Measurements from ENCODE around the gene CRISP3. TPM values are rescaled to one million over a fixed set of nuclear protein-coding genes. Genes with fewer than 3 reads are reported as not detected.

The CRISP3 gene
- total RNA-seq, 1 donor: not detected

- no peaks in the 10 kb centered on the region for H4K20me1 ChIP-seq (ENCODE audit: insufficient read depth, low read length)
- H3K4me2 ChIP-seq (ENCODE audit: insufficient read depth, low read length): no peak overlapping the region
- no peak for DNase-seq (ENCODE audit: insufficient read length, low spot score, missing footprints)
- no peak overlapping the region for H2AFZ ChIP-seq (ENCODE audit: low read length)
- H3K4me3 ChIP-seq (ENCODE audit: insufficient read depth, low read length): no peak overlapping the region
- no peaks in the 10 kb centered on the region for H3K9me3 ChIP-seq (ENCODE audit: low read depth, low read length)
- no peak for TF ChIP-seq CTCF (IDR thresholded peaks at IDR 0.05; ENCODE audit: extremely low read depth, low read depth, low read length)
- no peaks in the 10 kb centered on the region for H3K79me2 ChIP-seq (ENCODE audit: insufficient read depth, low read length)
- no peaks in the 10 kb centered on the region for H3K27me3 ChIP-seq (ENCODE audit: insufficient read depth, low read length)
- H3K36me3 ChIP-seq (ENCODE audit: insufficient read depth, low read length): no peaks in the 10 kb centered on the region
- H3K27ac ChIP-seq (ENCODE audit: low read depth, low read length): no peak overlapping the region
- H3K4me1 ChIP-seq (ENCODE audit: insufficient read depth, low read length): no peaks in the 10 kb centered on the region
Observed at GRCh38 chr6:49739423-49739822, 4.8 kb downstream of the CRISP3 start.

- no peaks in the 10 kb centered on the region for H3K9me3 ChIP-seq (ENCODE audit: low read depth, low read length)
- no peaks in the 10 kb centered on the region for H3K36me3 ChIP-seq (ENCODE audit: insufficient read depth, low read length)
- H3K79me2 ChIP-seq (ENCODE audit: insufficient read depth, low read length): no peaks in the 10 kb centered on the region
- DNase-seq (ENCODE audit: insufficient read length, low spot score, missing footprints): no peak
- no peaks in the 10 kb centered on the region for H3K27me3 ChIP-seq (ENCODE audit: insufficient read depth, low read length)
- no peak overlapping the region for H3K4me3 ChIP-seq (ENCODE audit: insufficient read depth, low read length)
- no peak overlapping the region for H3K27ac ChIP-seq (ENCODE audit: low read depth, low read length)
- no peak overlapping the region for H2AFZ ChIP-seq (ENCODE audit: low read length)
- no peaks in the 10 kb centered on the region for H3K4me1 ChIP-seq (ENCODE audit: insufficient read depth, low read length)
- no peak overlapping the region for H3K4me2 ChIP-seq (ENCODE audit: insufficient read depth, low read length)
- no peak for TF ChIP-seq CTCF (IDR thresholded peaks at IDR 0.05; ENCODE audit: extremely low read depth, low read depth, low read length)
- no peaks in the 10 kb centered on the region for H4K20me1 ChIP-seq (ENCODE audit: insufficient read depth, low read length)
Observed at GRCh38 chr6:49736017-49736508, 8.1 kb downstream of the CRISP3 start.

GRCh38 chr6:49733680-49734079 lies 10.5 kb downstream of the CRISP3 start:
- Histone ChIP-seq H3K79me2 (ENCODE audit: insufficient read depth, low read length) (no peaks in the 10 kb centered on the region), H4K20me1 (ENCODE audit: insufficient read depth, low read length) (no peaks in the 10 kb centered on the region)

GRCh38 chr6:49732781-49733180 lies 11.4 kb downstream of the CRISP3 start:
- no peak for DNase-seq (ENCODE audit: insufficient read length, low spot score, missing footprints)
- no peak overlapping the region for H3K27ac ChIP-seq (ENCODE audit: low read depth, low read length)
- H3K79me2 ChIP-seq (ENCODE audit: insufficient read depth, low read length): no peaks in the 10 kb centered on the region
- H3K9me3 ChIP-seq (ENCODE audit: low read depth, low read length): peaks cover 3% of the 10 kb centered on the region
- H3K4me1 ChIP-seq (ENCODE audit: insufficient read depth, low read length): no peaks in the 10 kb centered on the region
- H4K20me1 ChIP-seq (ENCODE audit: insufficient read depth, low read length): no peaks in the 10 kb centered on the region
- H2AFZ ChIP-seq (ENCODE audit: low read length): no peak overlapping the region
- no peak for TF ChIP-seq CTCF (IDR thresholded peaks at IDR 0.05; ENCODE audit: extremely low read depth, low read depth, low read length)
- no peaks in the 10 kb centered on the region for H3K36me3 ChIP-seq (ENCODE audit: insufficient read depth, low read length)
- H3K27me3 ChIP-seq (ENCODE audit: insufficient read depth, low read length): no peaks in the 10 kb centered on the region
- no peak overlapping the region for H3K4me3 ChIP-seq (ENCODE audit: insufficient read depth, low read length)
- H3K4me2 ChIP-seq (ENCODE audit: insufficient read depth, low read length): no peak overlapping the region

More at GRCh38 chr6:49733680-49734079, 10.5 kb downstream of the CRISP3 start:
- no peaks in the 10 kb centered on the region for H3K27me3 ChIP-seq (ENCODE audit: insufficient read depth, low read length)
- H3K36me3 ChIP-seq (ENCODE audit: insufficient read depth, low read length): no peaks in the 10 kb centered on the region
- no peak for TF ChIP-seq CTCF (IDR thresholded peaks at IDR 0.05; ENCODE audit: extremely low read depth, low read depth, low read length)
- H3K4me3 ChIP-seq (ENCODE audit: insufficient read depth, low read length): no peak overlapping the region
- H3K4me1 ChIP-seq (ENCODE audit: insufficient read depth, low read length): no peaks in the 10 kb centered on the region
- no peak for DNase-seq (ENCODE audit: insufficient read length, low spot score, missing footprints)
- peaks cover 3% of the 10 kb centered on the region for H3K9me3 ChIP-seq (ENCODE audit: low read depth, low read length)
- H3K27ac ChIP-seq (ENCODE audit: low read depth, low read length): no peak overlapping the region
- H3K4me2 ChIP-seq (ENCODE audit: insufficient read depth, low read length): no peak overlapping the region
- no peak overlapping the region for H2AFZ ChIP-seq (ENCODE audit: low read length)

Measured in osteoblast (primary cell).